Uterus (tissue), 4 donors: ENCODE measurements around the gene PXDC1. TPM values are rescaled to one million over a fixed set of nuclear protein-coding genes. Genes with fewer than 3 reads are reported as not detected.
"Not testable (repeated sequence)": the region's sequence is repeated elsewhere in the genome, so short reads cannot be mapped to it uniquely, and the experiment has no call there.

Experiments
- DNase-seq, 2 donors: peaks; one replicate each; pipeline ENCODE4 v3.0.0-alpha.2; 2019 to 2020
- H3K27ac ChIP-seq, 2 donors: fragments of 200-600 bp; sonication (generic); 1 replicate in 1 of 2; 2 replicates in 1 of 2; pipeline ENCODE4 v1.5.1; 2016 to 2018
- H3K27me3 ChIP-seq, 2 donors: fragments of 200-600 bp; sonication (generic); one replicate each; pipeline ENCODE4 v1.5.1; 2018 to 2019; ENCODE audit warnings: control low read depth in 1 of 2
- H3K36me3 ChIP-seq, 2 donors: fragments of 200-600 bp; sonication (generic); one replicate each; pipeline ENCODE4 v1.5.1; 2019; ENCODE audit warnings: control low read depth in 1 of 2
- H3K4me1 ChIP-seq, 2 donors: fragments of 200-600 bp; sonication (generic); one replicate each; pipeline ENCODE4 v1.5.1; 2018 to 2019; ENCODE audit warnings: control low read depth in 1 of 2
- H3K4me3 ChIP-seq, 2 donors: fragments of 200-600 bp; sonication (generic); 1 replicate in 1 of 2; 2 replicates in 1 of 2; pipeline ENCODE4 v1.5.1; 2018 to 2019; ENCODE audit warnings: mild to moderate bottlenecking in 1 of 2
- H3K9me3 ChIP-seq, 2 donors: fragments of 200-600 bp; sonication (generic); one replicate each; pipeline ENCODE4 v1.5.1; 2019; ENCODE audit warnings: control low read depth in 1 of 2
- POLR2A ChIP-seq, 2 donors: fragments of 450-650 bp; IDR thresholded peaks; one replicate each; pipeline ENCODE4 v1.6.1; 2016; ENCODE audit warnings: antibody characterized with exemption in 2 of 2, mild to moderate bottlenecking in 1 of 2, moderate library complexity in 1 of 2
- intact Hi-C: fragments of 100-400 bp; cut with DNase I; formaldehyde crosslinking; loops from one replicate; pipeline ENCODE4 v1.15.1; 2023; ENCODE audit warnings: low total_unique reads
- total RNA-seq, 4 donors: library from RNA; depleted of rRNA in 3 of 4; stranded (reverse); fragments of >200 nt in 3 of 4; gene quantifications; one replicate each; pipeline versions ENCODE4 v1.1.0 to v1.2.4, GENCODE V29; 2014 to 2023
- TF ChIP-seq, protein P1 (sequence below), 4 experiments: fragments of 200-600 bp in 2 of 4; fragments of 450-650 bp in 2 of 4; sonication (generic) in 2 of 4; IDR thresholded peaks; one replicate each; pipeline ENCODE4 v1.5.1; 2016 to 2019; ENCODE audit warnings: antibody characterized with exemption in 4 of 4, mild to moderate bottlenecking in 2 of 4, moderate library complexity in 1 of 4
- donor health status: DM: yes; HTN: yes; CAD: no.

The PXDC1 gene
- total RNA-seq, 4 donors from 2014 or later = 15.6 to 42.4 (median 31.0) TPM

DNA sequence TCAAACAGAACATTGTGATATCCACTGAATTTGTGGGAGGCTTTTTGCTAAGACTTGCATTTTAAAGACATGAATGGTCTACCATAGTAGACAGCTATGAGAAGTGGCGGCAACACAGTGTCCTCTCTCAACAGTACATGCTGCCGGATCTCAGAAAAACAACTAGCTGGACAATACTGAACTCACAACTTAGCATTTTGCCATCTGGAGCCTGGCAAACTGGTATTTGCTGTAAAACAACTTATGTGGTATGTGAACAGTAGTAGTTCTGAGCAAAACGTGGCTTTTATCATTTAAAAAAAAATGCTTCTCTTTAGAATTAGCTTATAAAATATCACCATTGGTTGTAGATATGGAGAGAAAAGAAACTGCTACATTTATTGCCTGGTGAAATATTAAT, 3.3 kb upstream of the PXDC1 start:
- H3K27ac ChIP-seq = no peak overlapping the region
- H3K27me3 ChIP-seq = no peaks in the 10 kb centered on the region
- no peaks in the 10 kb centered on the region for H3K9me3 ChIP-seq
- H3K4me1 ChIP-seq = peaks cover 0 to 9% of the 10 kb centered on the region in 2 donors
- no peak overlapping the region for H3K4me3 ChIP-seq
- no peaks in the 10 kb centered on the region for H3K36me3 ChIP-seq
- TF ChIP-seq, protein P1, sequence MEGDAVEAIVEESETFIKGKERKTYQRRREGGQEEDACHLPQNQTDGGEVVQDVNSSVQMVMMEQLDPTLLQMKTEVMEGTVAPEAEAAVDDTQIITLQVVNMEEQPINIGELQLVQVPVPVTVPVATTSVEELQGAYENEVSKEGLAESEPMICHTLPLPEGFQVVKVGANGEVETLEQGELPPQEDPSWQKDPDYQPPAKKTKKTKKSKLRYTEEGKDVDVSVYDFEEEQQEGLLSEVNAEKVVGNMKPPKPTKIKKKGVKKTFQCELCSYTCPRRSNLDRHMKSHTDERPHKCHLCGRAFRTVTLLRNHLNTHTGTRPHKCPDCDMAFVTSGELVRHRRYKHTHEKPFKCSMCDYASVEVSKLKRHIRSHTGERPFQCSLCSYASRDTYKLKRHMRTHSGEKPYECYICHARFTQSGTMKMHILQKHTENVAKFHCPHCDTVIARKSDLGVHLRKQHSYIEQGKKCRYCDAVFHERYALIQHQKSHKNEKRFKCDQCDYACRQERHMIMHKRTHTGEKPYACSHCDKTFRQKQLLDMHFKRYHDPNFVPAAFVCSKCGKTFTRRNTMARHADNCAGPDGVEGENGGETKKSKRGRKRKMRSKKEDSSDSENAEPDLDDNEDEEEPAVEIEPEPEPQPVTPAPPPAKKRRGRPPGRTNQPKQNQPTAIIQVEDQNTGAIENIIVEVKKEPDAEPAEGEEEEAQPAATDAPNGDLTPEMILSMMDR (IDR thresholded peaks at IDR 0.05) = no peak
- no peak for TF ChIP-seq POLR2A (IDR thresholded peaks at IDR 0.05)
- intact Hi-C loops = no loop called here
- no peak for DNase-seq

DNA sequence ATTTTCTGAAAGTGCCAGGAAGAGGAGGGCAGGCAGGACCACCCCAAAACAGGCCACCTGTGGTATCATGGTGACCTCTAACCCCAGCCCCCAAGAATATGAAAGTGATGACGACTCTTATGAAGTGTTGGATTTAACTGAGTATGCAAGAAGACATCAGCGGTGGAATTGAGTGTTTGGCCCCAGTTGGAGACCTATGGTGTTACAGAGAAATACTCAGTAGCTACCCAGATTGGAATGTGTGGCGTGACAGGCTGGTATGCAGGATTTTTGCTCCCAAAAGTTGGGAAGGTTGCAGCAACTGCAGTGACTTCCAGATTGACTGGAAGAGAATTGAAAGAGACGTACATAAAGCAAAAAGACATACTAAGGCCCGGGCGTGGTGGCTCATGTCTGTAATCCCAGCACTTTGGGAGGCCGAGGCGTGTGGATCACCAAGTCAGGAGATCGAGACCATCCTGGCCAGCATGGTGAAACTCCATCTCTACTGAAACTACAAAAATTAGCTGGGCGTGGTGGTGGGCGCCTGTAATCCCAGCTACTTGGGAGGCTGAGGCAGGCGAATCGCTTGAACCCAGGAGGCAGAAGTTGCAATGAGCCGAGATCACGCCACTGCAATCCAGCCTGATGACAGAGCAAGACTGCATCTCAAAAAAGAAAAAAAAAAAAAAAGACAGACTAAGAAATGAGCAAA, 2.7 kb upstream of the PXDC1 start:
- intact Hi-C loops, H3K27me3 ChIP-seq, DNase-seq, H3K36me3 ChIP-seq, H3K4me1 ChIP-seq, H3K4me3 ChIP-seq, H3K9me3 ChIP-seq: not testable (repeated sequence)
- H3K27ac ChIP-seq = peak overlapping the region in 1 of 2 donors; percentile 29

DNA sequence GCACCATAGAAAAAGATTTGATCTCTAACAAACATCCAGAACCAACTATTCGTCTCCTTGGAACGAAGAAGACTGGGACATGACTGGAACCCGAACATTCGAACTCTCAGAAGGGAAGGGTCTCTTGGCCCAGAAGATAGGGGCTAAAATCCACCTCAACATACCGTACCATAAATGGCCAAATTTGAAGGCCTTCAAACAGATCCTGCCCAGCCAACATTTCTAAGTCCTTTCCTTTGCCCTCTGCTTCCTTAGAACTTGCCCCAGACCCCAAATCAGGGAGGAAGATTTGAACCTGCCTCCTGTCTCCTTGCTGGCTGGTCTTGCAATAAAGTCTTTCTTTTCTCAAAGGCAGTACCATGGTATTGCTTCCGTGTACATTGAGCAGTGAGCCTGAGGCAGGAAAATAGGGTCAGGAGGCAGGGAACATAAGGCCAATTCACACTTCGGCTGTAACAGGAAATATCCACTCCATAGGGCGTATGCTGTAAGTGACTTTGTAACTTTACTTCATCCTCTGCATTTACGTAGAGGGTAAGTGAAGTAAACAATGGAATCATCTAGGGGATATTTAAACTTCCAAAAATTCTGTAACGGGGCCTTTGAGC, 1.8 kb upstream of the PXDC1 start:
- no peak for DNase-seq
- Histone ChIP-seq H3K27me3 (no peaks in the 10 kb centered on the region), H3K9me3 (no peaks in the 10 kb centered on the region), H3K27ac (peak overlapping the region; percentile 95), H3K36me3 (no peaks in the 10 kb centered on the region), H3K4me3 (no peak overlapping the region), H3K4me1 (peaks cover 10 to 15% of the 10 kb centered on the region in 2 donors)
- TF ChIP-seq POLR2A (IDR thresholded peaks at IDR 0.05) = no peak
- TF ChIP-seq, protein P1 (IDR thresholded peaks at IDR 0.05) = no peak
- intact Hi-C loops = no loop called here

DNA sequence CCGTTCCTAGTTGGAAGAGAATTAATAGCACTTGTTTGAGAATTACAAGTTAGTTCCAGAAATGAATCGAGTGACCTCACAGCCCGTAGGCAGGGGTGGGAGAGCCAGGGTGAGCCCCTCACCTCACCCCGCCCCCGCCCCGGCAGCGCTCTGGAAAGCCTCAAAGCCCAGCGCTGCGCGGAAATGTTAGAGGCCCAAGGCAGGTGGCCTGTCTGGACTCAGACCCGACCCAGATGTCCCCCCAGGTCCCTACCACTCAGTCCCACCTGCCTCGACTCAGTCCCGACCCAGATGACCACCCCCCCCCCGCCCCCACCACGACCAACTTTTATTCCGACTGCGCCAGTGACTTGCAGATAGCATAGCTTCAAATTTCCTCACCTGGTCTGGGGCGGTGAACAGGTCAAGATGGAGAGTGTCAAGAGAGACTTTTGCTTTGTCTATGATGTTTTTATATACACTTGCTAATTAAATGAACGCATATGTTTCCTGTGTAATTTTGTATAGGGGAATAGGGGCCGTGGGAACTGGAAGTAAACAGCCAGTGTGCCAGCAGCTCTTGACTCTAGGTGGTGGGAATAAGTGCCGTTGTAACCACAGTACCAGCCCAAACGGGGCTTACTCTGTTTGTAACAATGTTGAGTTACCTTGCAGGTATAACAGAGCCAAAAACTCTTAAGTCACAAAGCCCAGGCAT, 1.2 kb upstream of the PXDC1 start:
- Histone ChIP-seq H3K9me3 (no peaks in the 10 kb centered on the region), H3K4me3 (peak overlapping the region; percentile 51 to 87), H3K27me3 (no peaks in the 10 kb centered on the region), H3K27ac (peak overlapping the region; percentile 95), H3K36me3 (no peaks in the 10 kb centered on the region), H3K4me1 (peaks cover 10 to 19% of the 10 kb centered on the region in 2 donors)
- TF ChIP-seq, protein P1 (IDR thresholded peaks at IDR 0.05) = no peak
- no peak for TF ChIP-seq POLR2A (IDR thresholded peaks at IDR 0.05)
- intact Hi-C loops = no loop called here
- DNase-seq = peak in 1 of 2 donors; percentile 68

DNA sequence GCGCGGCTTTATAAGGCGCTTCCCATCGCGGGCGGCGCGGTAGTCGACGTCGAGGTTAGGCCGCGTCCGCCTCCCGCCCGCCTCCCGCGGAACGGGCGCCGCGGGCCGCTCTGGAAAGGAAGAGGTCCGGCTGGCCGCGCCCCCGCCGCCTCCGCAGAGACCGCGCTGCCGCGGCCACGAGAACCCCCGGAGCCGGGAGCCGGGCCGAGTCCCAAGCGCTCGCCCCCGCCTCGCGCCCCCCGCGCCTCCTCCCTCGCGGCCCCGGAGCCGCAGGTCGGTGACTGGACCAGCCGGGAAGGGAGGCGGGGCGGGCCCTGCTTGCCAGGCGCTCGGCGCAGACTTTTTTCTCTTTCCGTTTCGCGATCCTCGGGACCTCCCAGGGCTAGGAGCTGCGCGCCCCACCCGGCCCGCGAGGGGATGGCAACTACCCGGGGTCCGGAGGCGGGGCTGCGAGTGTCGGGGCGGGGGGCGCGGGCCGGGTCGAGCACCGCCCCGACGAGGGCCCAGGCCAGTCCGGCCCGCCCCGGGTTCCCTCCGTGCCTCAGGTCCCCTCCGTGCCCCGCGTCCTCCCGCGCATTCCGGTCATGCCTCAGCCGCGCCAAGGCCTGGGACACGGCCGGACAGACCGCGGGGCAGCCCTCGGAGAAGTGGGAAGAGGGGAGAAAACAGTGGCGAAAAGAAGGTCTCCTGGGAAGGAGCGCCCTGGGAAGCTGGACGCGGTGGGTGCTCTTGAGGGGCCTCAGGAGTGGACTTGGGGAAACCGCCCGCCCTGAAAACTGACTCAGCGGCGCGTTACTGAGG, 417 bp upstream of the PXDC1 start:
- DNase-seq = peak; percentile 90 to 94
- Histone ChIP-seq H3K36me3 (no peaks in the 10 kb centered on the region), H3K9me3 (no peaks in the 10 kb centered on the region), H3K27me3 (no peaks in the 10 kb centered on the region), H3K4me3 (peak overlapping the region; percentile 51 to 87), H3K27ac (peak overlapping the region; percentile 95), H3K4me1 (peaks cover 10 to 21% of the 10 kb centered on the region in 2 donors)
- intact Hi-C loops = no loop called here
- TF ChIP-seq, protein P1 (IDR thresholded peaks at IDR 0.05) = peak; percentile 9 to 62 (median 46)
- TF ChIP-seq POLR2A (IDR thresholded peaks at IDR 0.05) = peak; percentile 54 to 86
